GM18907 (cell line): Measurements from ENCODE around the gene PRKCE.

Experiments used
- ATAC-seq: cut with Tn5 transposase; IDR thresholded peaks from one replicate; pipeline ENCODE4 v1.9.1; 2021; ENCODE audit warnings: mild to moderate bottlenecking, moderate library complexity; ENCODE audit not compliant: unreplicated experiment

PRKCE gene

GRCh38 chr2:46091004-46091403 is 439.5 kb downstream of the PRKCE start:
- no peak for ATAC-seq

- no peak for ATAC-seq
These were observed 440.6 kb downstream of the PRKCE start for GRCh38 chr2:46091961-46092667.

- no peak for ATAC-seq
These were observed 443.2 kb downstream of the PRKCE start for GRCh38 chr2:46094689-46095088.

- ATAC-seq, result no peak
These were observed 444.4 kb downstream of the PRKCE start for GRCh38 chr2:46095830-46096229.

GRCh38 chr2:46096260-46096659 is 444.8 kb downstream of the PRKCE start:
- no peak for ATAC-seq

- no peak for ATAC-seq
These were observed 446.4 kb downstream of the PRKCE start for GRCh38 chr2:46097714-46098480.

GRCh38 chr2:46098621-46099062 is 447.2 kb downstream of the PRKCE start:
- ATAC-seq, result no peak

- ATAC-seq, result no peak
These were observed 450.2 kb downstream of the PRKCE start for GRCh38 chr2:46101557-46102220.

- ATAC-seq, result no peak
These were observed 455.2 kb downstream of the PRKCE start for GRCh38 chr2:46106690-46107089.

- ATAC-seq, result no peak
These were observed 463.5 kb downstream of the PRKCE start for GRCh38 chr2:46114996-46115395.

- ATAC-seq, result no peak
These were observed 464.7 kb downstream of the PRKCE start for GRCh38 chr2:46116150-46116549.

- ATAC-seq, result no peak
These were observed 465.1 kb downstream of the PRKCE start for GRCh38 chr2:46116553-46116991.

GRCh38 chr2:46117379-46117778 is 465.9 kb downstream of the PRKCE start:
- no peak for ATAC-seq

GRCh38 chr2:46117994-46118393 is 466.5 kb downstream of the PRKCE start:
- ATAC-seq, result no peak

- ATAC-seq, result no peak
These were observed 467.3 kb downstream of the PRKCE start for GRCh38 chr2:46118656-46119371.

GRCh38 chr2:46119453-46119852 is 468.0 kb downstream of the PRKCE start:
- no peak for ATAC-seq

GRCh38 chr2:46120792-46121555 is 469.5 kb downstream of the PRKCE start:
- ATAC-seq, result no peak

GRCh38 chr2:46122318-46122976 is 471.0 kb downstream of the PRKCE start:
- ATAC-seq, result no peak

- ATAC-seq, result no peak
These were observed 471.5 kb downstream of the PRKCE start for GRCh38 chr2:46123013-46123412.

- ATAC-seq, result no peak
These were observed 474.3 kb downstream of the PRKCE start for GRCh38 chr2:46125798-46126197.
